ENCODE data around the gene RSPO1. TPM values are rescaled to one million over a fixed set of nuclear protein-coding genes. Genes with fewer than 3 reads are reported as not detected.

The RSPO1 gene
- total RNA-seq, 2 experiments from 2014 or later, result not detected

GRCh38 chr1:37629726-37630425 is 4.8 kb downstream of the RSPO1 start:
- H3K9me3 ChIP-seq (ENCODE audit: low read length), result no peaks in the 10 kb centered on the region
- no peaks in the 10 kb centered on the region for H4K20me1 ChIP-seq (ENCODE audit: insufficient read depth, low read length)
- no peaks in the 10 kb centered on the region for H3K36me3 ChIP-seq (ENCODE audit: insufficient read depth, low read length)
- H3K4me1 ChIP-seq (ENCODE audit: insufficient read depth, low read length, poor library complexity, severe bottlenecking), result no peaks in the 10 kb centered on the region
- POLR2A ChIA-PET, result interaction anchor here (0.5 to 1.0 kb wide), 2 partner anchors 17 to 31 kb away, joined by 3 read pairs; no protein-coding TSS in a partner anchor
- no peak overlapping the region for H3K4me3 ChIP-seq (ENCODE audit: low read depth, low read length, poor library complexity, severe bottlenecking)
- CTCF ChIA-PET (ENCODE audit: unreplicated experiment), result no interaction called here
- TF ChIP-seq EZH2phosphoT487 (IDR thresholded peaks at IDR 0.05; ENCODE audit: borderline replicate concordance, low read depth, low read length) (no peak), CTCF (conservative IDR thresholded peaks at IDR 0.05; ENCODE audit: low read length) (no peak)
- no TSS peak for BruUV-seq (replicated peaks)
- no peak overlapping the region for H2AFZ ChIP-seq (ENCODE audit: low read length)
- H3K9me2 ChIP-seq (ENCODE audit: insufficient read depth, low read length), result no peaks in the 10 kb centered on the region
- no peak for DNase-seq (ENCODE audit: low spot score)
- no peak overlapping the region for H3K27ac ChIP-seq (ENCODE audit: low read depth, low read length, poor library complexity, severe bottlenecking)
- intact Hi-C loops (cut with micrococcal nuclease; ENCODE audit: unreplicated experiment), result no loop called here
- H3K4me2 ChIP-seq (ENCODE audit: low read length), result no peak overlapping the region
- H3K79me2 ChIP-seq (ENCODE audit: insufficient read depth, low read depth, low read length), result no peaks in the 10 kb centered on the region

GRCh38 chr1:37629008-37629407 is 5.7 kb downstream of the RSPO1 start:
- POLR2A ChIA-PET, result interaction anchor here (1.0 kb wide), 1 partner anchor 18 kb away, joined by 3 read pairs; no protein-coding TSS in a partner anchor
- Histone ChIP-seq H3K4me3 (ENCODE audit: low read depth, low read length, poor library complexity, severe bottlenecking) (no peak overlapping the region), H3K9me2 (ENCODE audit: insufficient read depth, low read length) (no peaks in the 10 kb centered on the region), H4K20me1 (ENCODE audit: insufficient read depth, low read length) (no peaks in the 10 kb centered on the region), H3K9me3 (ENCODE audit: low read length) (no peaks in the 10 kb centered on the region), H3K36me3 (ENCODE audit: insufficient read depth, low read length) (no peaks in the 10 kb centered on the region), H3K79me2 (ENCODE audit: insufficient read depth, low read depth, low read length) (no peaks in the 10 kb centered on the region), H3K4me1 (ENCODE audit: insufficient read depth, low read length, poor library complexity, severe bottlenecking) (no peaks in the 10 kb centered on the region), H3K4me2 (ENCODE audit: low read length) (no peak overlapping the region), H2AFZ (ENCODE audit: low read length) (no peak overlapping the region), H3K27ac (ENCODE audit: low read depth, low read length, poor library complexity, severe bottlenecking) (no peak overlapping the region)
- TF ChIP-seq CTCF (conservative IDR thresholded peaks at IDR 0.05; ENCODE audit: low read length), result no peak
- no peak for TF ChIP-seq EZH2phosphoT487 (IDR thresholded peaks at IDR 0.05; ENCODE audit: borderline replicate concordance, low read depth, low read length)
- intact Hi-C loops (cut with micrococcal nuclease; ENCODE audit: unreplicated experiment), result no loop called here
- no peak for DNase-seq (ENCODE audit: low spot score)
- CTCF ChIA-PET (ENCODE audit: unreplicated experiment), result no interaction called here
- no TSS peak for BruUV-seq (replicated peaks)

GRCh38 chr1:37628026-37628556 is 6.6 kb downstream of the RSPO1 start:
- no peak overlapping the region for H3K4me2 ChIP-seq (ENCODE audit: low read length)
- intact Hi-C loops (cut with micrococcal nuclease; ENCODE audit: unreplicated experiment), result no loop called here
- DNase-seq (ENCODE audit: low spot score), result no peak

More at GRCh38 chr1:37628026-37628556, 6.6 kb downstream of the RSPO1 start:
- H3K9me3 ChIP-seq (ENCODE audit: low read length), result no peaks in the 10 kb centered on the region
- CTCF ChIA-PET (ENCODE audit: unreplicated experiment), result no interaction called here
- POLR2A ChIA-PET, result no interaction called here
- no peak overlapping the region for H2AFZ ChIP-seq (ENCODE audit: low read length)
- no peaks in the 10 kb centered on the region for H3K36me3 ChIP-seq (ENCODE audit: insufficient read depth, low read length)
- no peak overlapping the region for H3K4me3 ChIP-seq (ENCODE audit: low read depth, low read length, poor library complexity, severe bottlenecking)
- TF ChIP-seq EZH2phosphoT487 (IDR thresholded peaks at IDR 0.05; ENCODE audit: borderline replicate concordance, low read depth, low read length), result no peak
- no peak for TF ChIP-seq CTCF (conservative IDR thresholded peaks at IDR 0.05; ENCODE audit: low read length)
- H3K79me2 ChIP-seq (ENCODE audit: insufficient read depth, low read depth, low read length), result no peaks in the 10 kb centered on the region
- no TSS peak for BruUV-seq (replicated peaks)
- H4K20me1 ChIP-seq (ENCODE audit: insufficient read depth, low read length), result no peaks in the 10 kb centered on the region
- H3K9me2 ChIP-seq (ENCODE audit: insufficient read depth, low read length), result no peaks in the 10 kb centered on the region
- H3K4me1 ChIP-seq (ENCODE audit: insufficient read depth, low read length, poor library complexity, severe bottlenecking), result no peaks in the 10 kb centered on the region
- no peak overlapping the region for H3K27ac ChIP-seq (ENCODE audit: low read depth, low read length, poor library complexity, severe bottlenecking)

Measured in OCI-LY7 (cell line).